Glomerular endothelial cell (primary cell): ENCODE data around the gene SKOR2. TPM values are rescaled to one million over a fixed set of nuclear protein-coding genes. Genes with fewer than 3 reads are reported as not detected.

Experiments
- total RNA-seq: library from RNA; depleted of rRNA; stranded (reverse); fragments of >200 nt; gene quantifications from 2 replicates; pipeline ENCODE4 v1.2.3, GENCODE V29; 2015

The SKOR2 gene
- total RNA-seq, 1 donor from 2014 or later: not detected

Other genes starting within 250 kb of the SKOR2 start
- gene ELOA2, start 216.0 kb downstream of the SKOR2 start, total RNA-seq: not detected in 2 replicates
- 10.7 and 14.4 TPM in 2 replicates for gene HDHD2, start 101.2 kb downstream of the SKOR2 start, total RNA-seq
- 15.9 and 18.3 TPM in 2 replicates for gene IER3IP1, start 75.3 kb downstream of the SKOR2 start, total RNA-seq